Stimulated activated CD4-positive, alpha-beta T cell treated with anti-CD3 and anti-CD28 coated beads, Interleukin-1b, Interleukin-23, amount 100 ng/mL, for 24 hours (primary cell): ENCODE measurements around the gene STOM.
"Not testable (repeated sequence)": the region's sequence is repeated elsewhere in the genome, so short reads cannot be mapped to it uniquely, and the experiment has no call there.

Experiments
- DNase-seq, 4 experiments: peaks; one replicate each; pipeline ENCODE4 v3.0.0-alpha.2; 2020; ENCODE audit warnings: low read depth in 4 of 4, low spot score in 1 of 4

Gene STOM

DNA sequence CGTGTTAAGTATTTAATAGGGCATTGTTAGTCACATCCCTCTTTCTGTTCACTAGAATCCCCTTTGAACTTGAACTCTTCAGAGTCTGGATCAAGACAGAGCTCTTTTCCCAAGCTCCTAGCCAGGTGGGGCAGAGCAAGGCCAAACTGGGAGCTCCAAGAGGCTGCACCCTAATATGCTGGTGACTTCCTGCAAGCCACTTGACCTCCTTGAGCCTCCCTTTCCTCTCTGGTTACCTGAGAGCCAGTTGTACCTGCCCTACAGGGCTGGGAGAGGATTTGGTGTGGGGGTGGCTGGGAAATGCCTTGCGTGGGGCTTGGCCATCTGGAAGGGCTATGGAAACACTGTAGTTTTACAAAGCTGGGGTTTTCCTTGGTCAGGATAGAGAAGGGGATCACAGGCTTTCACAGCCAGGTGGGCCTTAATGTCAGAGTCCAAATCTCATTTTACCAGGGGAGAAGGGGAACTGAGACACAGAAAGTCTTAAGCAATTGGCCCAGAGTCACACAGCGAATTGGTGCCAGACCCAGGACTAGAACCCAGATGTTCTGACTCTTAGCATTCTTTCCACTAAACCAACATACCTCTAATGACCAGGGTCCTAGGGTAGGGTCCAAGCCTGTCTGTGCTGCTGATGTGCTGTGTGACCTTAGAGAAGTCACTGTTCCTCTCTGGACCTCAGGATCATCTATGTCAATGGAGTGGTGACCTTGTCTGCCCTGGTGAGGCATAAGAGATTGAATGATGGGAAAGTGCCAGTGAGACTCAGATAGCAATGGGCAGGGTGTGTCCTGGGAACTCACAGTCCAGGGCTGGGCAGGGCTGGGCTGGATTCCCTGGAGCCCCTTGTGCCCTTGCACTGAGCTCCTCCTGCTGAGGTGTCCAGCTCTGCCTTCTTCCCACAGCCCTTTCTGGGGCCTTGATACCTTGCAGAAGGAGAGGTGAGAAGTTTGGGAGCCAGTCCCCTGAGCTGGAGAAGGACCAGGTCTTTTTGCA is 66.3 kb downstream of the STOM start:
- DNase-seq = no peak

DNA sequence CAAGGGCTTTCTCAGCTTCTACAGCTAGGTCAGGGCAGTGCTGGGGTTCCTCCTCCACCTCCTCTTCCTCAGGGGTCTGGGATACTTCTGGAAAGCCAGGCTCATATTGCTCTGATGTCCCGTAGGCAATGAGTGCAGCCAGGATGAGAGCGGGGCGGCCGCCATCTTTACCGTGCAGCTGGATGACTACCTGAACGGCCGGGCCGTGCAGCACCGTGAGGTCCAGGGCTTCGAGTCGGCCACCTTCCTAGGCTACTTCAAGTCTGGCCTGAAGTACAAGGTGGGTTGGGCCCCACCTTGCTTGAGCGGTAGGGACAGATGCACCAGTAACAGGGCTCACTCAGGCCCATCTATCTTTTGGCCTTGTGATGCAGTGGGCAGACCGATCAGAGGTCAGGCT is 67.3 kb downstream of the STOM start:
- no peak for DNase-seq

DNA sequence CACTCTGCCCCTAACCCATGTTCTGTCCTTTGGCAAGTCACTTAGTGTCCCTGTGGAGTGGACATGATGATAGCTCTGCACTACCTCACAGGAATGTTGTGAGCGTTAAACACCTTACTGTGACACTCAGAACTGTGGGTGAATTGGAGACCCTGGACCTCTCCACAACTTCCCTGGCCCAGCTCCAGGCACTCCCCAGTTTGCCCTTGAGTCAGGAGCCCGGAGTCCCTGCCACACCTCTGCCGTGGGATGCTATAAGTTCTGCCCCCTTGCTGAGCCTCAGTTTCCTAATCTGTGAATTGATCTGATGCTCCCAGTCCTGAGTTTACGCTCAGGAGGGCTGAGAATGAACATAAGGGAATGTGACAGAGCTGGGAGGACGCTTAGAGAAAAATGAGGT is 67.7 kb downstream of the STOM start:
- DNase-seq = no peak

DNA sequence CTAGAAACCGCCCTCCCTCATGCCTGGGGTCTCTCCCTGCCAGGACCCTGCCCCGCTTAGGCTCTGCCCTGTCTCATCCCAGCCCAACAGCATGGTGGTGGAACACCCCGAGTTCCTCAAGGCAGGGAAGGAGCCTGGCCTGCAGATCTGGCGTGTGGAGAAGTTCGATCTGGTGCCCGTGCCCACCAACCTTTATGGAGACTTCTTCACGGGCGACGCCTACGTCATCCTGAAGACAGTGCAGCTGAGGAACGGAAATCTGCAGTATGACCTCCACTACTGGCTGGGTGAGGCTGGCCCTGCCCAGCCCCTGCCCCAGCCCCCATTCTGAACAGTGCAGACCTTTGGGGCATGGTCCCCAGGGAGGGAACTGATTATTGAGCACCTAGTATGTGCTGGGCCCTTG is 68.2 kb downstream of the STOM start:
- DNase-seq = no peak

DNA sequence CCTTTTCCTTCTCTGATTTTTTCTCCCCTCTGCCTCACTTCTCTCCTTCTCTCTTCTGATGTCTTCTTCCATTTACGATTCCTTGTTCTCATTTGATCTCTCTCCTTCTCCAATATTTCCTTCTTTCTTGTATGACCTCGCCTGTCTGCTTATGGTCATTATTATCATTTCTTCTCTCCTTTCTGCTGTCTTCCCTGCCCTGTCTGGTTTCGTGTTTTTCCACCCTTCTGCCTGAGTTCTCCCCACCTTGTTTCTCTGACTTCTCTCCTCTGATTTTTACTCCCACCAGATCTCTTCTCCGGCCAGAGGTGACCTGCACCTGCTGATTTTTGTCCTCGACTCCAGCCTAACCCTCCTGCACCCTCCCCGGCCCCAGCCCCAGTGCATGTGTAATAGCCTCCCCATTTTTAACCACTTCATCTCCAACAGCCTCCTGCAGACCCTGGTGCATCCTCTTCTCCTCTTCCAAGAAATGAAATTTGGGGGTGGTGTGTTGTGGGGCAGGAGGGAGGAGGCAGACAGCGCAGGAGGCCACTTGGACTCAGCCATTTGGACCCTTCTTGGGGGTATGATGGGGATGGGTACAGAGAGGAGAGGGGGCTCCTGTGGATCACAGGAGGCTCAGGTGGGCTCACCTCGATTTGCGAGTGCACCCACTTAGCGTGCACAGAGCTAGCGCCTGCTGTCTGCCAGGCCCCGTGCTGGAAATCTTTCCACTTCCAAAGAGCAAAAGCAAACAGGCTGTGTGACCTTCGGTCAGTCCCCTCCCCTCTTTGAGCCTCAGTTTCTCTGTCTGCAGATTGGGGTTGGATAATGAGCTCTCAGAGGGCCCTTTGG is 69.5 kb downstream of the STOM start:
- DNase-seq = no peak

DNA sequence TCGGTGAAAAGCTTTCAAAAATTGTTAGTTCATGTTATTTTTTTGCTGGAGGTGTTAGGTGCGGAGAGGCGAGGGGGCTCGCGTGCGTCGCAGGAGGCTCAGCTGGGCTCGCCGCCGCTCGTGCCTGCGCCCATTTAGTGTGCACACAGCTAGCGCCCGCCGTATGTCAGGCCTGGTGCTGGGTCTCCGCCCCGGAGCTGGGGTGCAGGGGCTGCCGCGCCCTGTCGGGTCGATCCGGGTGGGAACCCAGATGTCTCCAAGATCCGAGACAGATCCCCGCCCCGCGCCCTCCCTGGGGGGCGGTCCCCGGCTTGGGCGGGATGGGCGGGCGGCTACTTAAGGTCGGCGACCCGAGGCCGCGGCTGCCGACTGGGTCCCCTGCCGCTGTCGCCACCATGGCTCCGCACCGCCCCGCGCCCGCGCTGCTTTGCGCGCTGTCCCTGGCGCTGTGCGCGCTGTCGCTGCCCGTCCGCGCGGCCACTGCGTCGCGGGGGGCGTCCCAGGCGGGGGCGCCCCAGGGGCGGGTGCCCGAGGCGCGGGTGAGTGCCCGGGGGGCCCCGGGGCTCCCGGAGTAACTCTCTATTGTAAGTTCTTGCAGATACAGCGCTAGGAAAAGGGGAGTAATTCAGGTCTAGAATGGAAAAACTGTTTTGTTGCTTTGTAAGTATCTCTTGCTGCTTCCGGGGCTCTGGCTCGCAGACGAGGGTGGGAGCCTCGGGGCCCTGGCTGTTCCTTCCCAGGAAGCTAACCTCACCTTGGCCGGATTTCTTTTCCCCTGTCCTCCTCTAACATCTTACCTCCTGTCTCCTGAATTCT is 70.4 kb downstream of the STOM start:
- no peak for DNase-seq

DNA sequence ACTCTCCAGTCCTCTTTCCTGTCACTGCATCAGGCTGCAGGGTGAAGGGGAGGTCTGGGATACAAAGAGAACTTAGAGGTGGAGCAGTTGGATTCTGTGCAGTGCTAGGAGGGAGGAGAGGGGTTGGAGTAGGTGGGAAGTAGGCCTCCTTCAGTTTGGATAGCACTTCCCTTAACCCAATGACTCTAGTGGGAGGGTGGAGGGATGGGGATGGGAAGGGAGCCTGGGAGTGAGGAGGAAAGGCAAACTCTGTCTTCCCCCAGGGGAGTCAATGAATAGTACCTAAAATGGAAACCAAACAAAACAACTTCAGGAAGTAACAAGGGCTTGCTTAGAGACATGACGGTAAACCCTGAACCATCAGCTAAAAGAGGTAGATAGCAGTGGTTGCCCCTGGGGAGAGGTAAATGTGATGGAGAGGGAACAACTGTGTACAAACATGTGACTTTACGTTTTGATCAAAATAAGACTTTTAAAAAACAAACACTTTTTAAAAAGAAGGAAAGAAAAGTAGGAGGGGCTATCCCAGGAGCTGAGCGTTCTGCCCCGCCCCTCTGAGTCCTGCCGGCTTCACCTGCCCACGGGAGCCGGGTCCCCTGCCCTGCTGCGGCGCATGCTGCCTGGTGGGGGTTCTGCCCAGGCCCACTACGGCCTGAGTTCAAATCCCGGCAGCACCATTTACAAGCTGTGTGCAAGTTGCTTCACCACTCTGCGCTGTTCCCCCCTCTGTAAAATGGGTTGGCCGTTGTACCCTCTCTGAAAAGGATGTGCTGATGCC is 71.2 kb downstream of the STOM start:
- no peak for DNase-seq

DNA sequence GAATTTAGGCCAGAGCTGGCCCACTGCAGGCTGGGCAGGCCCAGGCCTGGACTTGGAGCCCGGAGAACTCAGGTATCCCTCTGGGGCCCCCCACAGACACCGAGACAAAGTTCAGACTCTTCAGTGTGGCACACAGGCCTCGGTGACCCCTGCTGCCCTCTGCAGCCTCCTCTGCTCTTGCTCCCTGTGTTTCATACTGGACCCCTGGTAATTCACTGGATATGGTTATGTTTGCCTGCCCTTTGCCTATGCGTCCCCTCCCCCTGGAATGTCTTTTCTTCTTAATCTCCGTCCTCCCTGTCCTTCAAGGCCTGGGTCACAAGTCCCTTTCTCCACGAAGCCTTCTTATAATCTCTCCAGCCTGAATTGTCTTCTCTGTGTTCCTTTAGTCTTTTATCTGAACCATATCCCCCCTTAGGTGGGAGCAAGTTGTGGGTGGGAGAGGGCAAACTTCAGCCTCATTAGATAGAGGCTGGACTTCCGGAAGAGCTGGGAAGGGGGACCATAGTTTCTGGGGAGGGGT is 72.0 kb downstream of the STOM start:
- no peak for DNase-seq

DNA sequence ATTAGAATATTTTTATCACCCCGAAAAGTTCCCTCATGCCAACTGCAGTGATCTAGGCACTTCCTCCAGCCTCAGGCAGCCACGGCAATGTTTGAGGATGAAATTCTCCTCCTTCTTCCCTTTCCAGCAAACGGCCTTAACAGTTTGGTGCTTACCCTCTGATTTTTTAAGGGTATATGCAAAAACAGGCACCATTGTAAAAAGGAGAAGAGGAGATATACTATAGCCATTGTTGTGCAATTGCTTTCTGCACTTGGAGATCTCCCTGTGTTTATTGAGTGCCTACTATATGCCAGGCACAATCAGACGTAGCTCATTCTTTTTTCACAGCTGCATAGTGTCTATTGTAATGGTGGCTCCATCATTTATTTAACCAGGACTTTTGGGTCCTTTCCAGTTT is 72.7 kb downstream of the STOM start:
- no peak for DNase-seq

DNA sequence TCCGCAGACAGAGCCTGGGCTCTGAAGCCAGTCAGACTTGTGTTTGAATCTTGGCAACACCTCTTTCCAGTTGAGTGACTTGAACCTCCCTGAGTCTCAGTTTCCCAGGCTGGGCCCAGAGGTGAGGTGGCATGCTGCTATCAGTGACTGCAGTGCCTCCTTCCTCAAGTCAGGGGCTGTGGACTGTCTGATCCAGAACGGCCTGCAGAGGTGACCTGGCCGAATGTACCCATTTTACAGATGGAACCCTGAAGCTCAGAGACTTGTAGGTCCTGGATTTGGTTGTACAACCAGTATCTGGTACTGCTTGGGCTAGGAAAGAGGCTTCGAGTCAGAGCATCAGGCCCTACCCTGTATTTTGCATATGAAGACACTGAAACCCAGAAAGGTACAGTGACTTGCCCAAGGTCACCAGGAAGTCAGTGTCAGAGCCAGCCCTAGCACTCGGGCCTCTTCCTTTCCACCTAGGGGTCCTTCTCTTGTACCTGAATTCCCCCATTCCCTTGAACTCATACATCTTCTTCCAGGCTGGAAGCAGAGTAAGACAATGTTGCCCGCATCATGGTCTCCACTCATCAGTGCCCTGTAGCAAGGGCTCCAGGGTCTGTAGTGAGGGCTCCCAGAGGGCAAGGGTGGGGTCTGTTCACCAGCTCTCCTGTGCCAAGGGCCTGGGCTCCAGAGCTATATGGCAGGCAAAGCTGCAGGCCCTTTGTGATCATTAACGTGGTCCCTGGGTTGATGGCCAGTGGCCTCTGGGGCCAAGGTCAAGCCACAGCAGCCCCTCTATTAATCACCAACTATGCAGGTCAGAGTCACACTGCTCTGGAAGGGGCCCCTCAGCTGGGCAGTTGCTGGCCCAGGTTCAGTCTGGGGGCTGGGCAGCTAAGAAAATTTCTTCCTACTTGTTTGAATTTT is 73.6 kb downstream of the STOM start:
- DNase-seq = no peak

DNA sequence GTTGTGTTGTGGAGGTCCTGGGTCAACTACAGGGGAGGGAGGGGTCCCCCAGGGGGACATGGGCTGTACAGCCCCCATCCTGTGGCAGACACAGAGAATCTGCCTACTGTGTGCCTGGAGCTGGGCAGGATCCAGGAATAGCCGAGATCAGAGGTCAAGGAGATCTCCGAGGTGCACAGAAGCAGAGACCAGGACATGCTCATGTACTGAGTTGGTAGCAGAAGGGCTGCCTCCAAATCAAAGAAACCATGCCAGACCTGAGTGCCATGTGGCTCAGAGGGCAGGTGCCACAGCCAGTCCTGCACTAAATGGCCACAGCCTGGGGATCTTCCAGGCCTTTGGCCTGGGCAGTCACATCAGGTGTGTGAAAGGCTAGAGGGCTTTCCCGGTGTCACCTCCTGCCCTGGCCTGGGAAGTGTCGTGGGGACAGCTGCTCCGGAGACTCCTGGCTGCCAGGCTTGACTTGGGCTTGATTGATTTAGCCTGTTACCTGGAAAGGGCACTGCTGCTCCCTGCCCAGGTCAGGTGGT is 74.3 kb downstream of the STOM start:
- DNase-seq = no peak

DNA sequence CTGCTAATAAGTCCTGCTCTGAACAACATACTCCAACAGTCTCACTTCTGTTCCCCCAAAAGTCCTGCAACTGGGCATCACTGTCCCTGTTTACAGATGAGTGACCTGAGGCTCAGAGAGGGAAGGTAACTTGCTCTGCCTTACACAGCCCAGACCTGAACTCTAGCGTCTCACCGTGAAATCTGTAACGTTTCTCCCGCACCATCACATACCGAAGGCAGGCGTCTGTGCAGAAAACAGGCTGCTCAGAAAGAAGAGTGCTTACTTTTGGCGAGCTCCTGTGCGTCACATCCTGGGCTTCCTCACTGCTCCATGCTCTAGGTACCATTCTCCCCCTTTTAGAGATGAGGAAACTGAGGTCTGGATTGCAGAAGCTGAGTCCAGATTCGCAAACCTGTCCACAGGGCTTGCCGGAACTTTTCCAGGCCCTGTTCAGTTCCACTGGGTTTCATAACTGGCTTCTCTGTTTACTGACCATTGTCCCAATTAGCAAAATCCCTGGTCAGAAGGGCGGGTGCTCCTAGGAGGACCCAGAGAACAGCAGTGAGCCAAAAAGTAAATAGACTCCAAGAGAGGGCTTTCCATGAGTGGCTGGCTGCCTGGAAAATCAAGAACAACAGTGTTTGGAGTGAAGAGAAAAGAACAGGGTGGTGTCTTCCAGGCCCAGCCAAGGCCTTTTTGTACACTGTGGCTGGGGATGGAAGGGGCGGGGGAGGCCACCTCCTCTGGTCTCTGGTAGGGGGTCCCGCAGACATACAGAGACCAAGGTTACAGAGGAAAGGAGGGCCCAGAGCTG is 75.0 kb downstream of the STOM start:
- no peak for DNase-seq

DNA sequence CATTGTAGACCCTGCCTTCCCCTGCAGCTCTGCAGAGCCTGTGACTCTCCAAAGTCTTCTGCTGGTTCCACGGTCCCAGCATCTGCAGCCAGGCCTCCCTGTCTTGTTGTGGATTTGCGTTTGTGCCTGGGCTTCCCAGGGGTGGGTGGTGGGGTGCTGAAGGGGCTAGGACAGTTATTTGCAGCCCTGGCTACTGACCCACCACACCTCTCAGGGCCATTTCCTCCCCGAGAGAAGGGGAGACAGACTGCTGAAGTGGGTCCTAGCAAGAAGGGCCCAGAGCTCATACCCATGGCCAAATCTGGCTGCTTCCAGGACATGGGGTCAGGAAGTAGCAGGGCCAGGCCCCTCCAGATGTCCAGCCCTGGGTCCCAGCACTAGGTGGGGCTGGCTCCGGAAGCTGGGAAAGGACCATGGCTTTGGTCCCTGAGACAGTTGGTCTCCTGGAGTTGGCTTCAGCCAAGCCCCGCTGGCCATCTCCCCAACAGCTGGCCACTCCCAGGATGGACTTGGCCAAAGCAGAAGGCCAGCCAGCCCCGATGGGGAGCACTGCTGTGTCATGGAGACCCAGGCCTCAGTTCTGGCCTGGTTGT is 75.8 kb downstream of the STOM start:
- no peak for DNase-seq

DNA sequence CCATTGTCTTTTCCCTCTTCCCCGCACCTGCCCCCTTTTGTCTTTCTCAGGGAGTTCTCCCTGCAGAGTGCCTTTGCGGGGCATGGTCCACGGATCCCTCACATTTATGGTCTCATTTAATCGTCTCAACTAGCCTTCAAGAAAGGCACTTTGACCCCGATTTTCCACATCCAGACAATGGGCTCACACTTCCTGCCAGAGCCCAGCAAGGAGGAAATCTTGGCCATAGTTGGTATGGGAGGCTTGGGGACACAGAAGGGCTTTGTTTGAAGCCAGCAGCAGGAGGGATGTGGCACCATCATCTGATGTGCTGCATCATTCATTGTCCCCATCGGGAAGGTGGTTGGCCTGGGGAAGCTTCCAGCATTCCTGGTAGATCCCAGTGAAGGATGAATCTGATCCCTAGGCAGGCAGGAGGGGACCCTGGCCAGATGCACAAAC is 77.2 kb downstream of the STOM start:
- no peak for DNase-seq

DNA sequence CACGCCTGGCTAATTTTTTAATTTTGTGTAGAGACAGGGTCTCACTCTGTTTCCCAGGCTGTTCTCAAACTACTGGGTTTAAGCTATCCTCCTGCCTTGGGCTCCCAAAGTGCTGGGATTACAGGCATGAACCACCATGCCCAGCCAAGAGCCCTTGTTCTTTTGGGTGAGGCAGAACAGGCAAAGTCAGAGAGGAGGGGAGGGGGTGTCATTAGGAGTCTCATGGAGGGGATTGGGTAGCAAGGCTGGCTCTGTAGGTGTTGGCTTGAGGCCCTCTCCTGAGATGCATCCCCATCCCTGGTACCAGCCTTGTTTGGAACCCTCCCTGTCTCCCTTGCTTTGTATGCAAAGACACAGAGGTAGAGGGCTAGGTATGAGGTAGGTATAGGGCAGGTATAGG is 78.0 kb downstream of the STOM start:
- no peak for DNase-seq

DNA sequence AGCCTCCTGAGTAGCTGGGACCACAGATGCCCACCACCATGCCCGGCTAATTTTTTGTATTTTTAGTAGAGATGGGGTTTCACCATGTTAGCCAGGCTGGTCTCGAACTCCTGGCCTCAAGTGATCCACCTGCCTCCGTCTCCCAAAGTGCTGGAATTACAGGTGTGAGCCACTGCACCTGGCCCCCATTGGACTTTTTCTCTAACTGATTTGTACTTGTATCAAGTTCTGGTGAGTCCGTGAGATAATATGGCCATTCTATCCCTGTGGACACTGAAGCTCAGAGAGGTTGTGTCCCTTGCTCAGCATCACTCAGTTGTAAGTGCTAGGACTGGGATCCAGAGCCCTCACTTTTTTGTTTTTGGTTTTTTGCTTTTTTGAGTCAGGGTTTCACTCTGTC is 78.5 kb downstream of the STOM start:
- DNase-seq = not testable (repeated sequence)

DNA sequence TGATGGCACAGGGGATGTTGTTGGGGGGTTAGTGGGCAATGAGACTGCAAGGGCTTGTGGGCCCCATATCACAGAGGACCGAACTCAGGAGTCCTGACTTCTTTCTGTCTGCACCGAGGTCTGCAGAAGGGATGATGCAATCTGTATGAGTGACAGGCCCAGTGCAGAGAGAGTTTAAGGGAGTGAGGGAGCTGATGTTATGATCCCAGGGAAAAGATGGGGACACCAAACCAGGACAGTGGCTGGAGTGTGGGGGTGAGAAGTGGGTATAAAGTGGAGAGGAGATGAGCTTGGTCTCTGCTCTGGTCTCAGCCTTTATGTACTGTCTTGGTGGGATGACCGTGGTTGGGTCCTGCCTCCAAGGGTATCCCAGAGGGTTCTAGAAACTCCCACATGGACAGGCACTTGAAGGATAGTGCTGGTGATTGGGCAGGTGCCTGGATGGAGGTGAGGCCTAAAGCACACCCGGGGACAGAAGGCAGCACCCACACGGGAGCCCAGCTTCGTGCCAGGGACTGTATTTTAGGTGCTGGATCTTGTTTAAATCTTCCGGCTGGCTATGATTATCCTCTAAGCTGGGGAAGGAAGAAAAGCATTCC is 80.2 kb downstream of the STOM start:
- no peak for DNase-seq
